HepG2 (cell line): ENCODE results near the gene TMEM114. TPM values are rescaled to one million over a fixed set of nuclear protein-coding genes. Genes with fewer than 3 reads are reported as not detected.

Experiments
- FOXA3 ChIP-seq: IDR thresholded peaks from 2 replicates; pipeline ENCODE4 v1.6.1; 2016; ENCODE audit warnings: missing genetic modification reagents, missing compliant biosample characterization
- GRHL1 ChIP-seq: sonication (generic); formaldehyde crosslinking; conservative IDR thresholded peaks from 2 replicates; pipeline ENCODE4 v1.8.0; 2022; ENCODE audit warnings: missing genetic modification reagents
- HIC2 ChIP-seq: sonication (generic); formaldehyde crosslinking; IDR thresholded peaks from 2 replicates; pipeline ENCODE4 v1.9.0; 2022; ENCODE audit warnings: low read depth, missing genetic modification reagents
- ISL2 ChIP-seq: sonication (generic); formaldehyde crosslinking; IDR thresholded peaks from 2 replicates; pipeline ENCODE4 v1.5.0; 2020; ENCODE audit warnings: missing genetic modification reagents
- KLF13 ChIP-seq: sonication (generic); formaldehyde crosslinking; IDR thresholded peaks from 2 replicates; pipeline ENCODE4 v1.4.0; 2020; ENCODE audit warnings: mild to moderate bottlenecking, missing genetic modification reagents
- KLF16 ChIP-seq, 2 experiments: sonication (generic) in 1 of 2; formaldehyde crosslinking in 1 of 2; IDR thresholded peaks; 2 replicates each; pipeline versions ENCODE4 v1.6.1 to v1.8.0; 2016 to 2023; ENCODE audit warnings: missing genetic modification reagents in 2 of 2, missing compliant biosample characterization in 1 of 2
- NFKB2 ChIP-seq: sonication (generic); formaldehyde crosslinking; IDR thresholded peaks from 2 replicates; pipeline ENCODE4 v1.4.0; 2020; ENCODE audit warnings: missing genetic modification reagents, borderline replicate concordance
- NRL ChIP-seq: sonication (generic); formaldehyde crosslinking; IDR thresholded peaks from 2 replicates; pipeline ENCODE4 v1.5.0; 2020; ENCODE audit warnings: missing genetic modification reagents, mild to moderate bottlenecking, moderate library complexity, borderline replicate concordance
- PPARG ChIP-seq: conservative IDR thresholded peaks from 2 replicates; pipeline ENCODE4 v1.6.1; 2016; ENCODE audit warnings: missing biosample characterization, missing genetic modification reagents
- RFXAP ChIP-seq: sonication (generic); formaldehyde crosslinking; IDR thresholded peaks from 2 replicates; pipeline ENCODE4 v1.4.0; 2020; ENCODE audit warnings: missing genetic modification reagents, borderline replicate concordance
- THAP9 ChIP-seq: sonication (generic); formaldehyde crosslinking; IDR thresholded peaks from 2 replicates; pipeline ENCODE4; 2020; ENCODE audit warnings: missing genetic modification reagents, mild to moderate bottlenecking, borderline replicate concordance
- YY1 ChIP-seq: IDR thresholded peaks from 2 replicates; pipeline ENCODE4 v1.6.1; 2011; ENCODE audit warnings: low read length, low read depth, moderate library complexity, mild to moderate bottlenecking; ENCODE audit not compliant: insufficient read depth, insufficient replicate concordance
- ZFP1 ChIP-seq: IDR thresholded peaks from 2 replicates; pipeline ENCODE4 v1.6.1; 2016
- ZNF235 ChIP-seq: sonication (generic); formaldehyde crosslinking; IDR thresholded peaks from 2 replicates; pipeline ENCODE4 v1.8.1; 2023; ENCODE audit warnings: mild to moderate bottlenecking, missing genetic modification reagents, borderline replicate concordance
- ZNF292 ChIP-seq: sonication (generic); formaldehyde crosslinking; IDR thresholded peaks from 2 replicates; pipeline ENCODE4 v1.8.1; 2022; ENCODE audit warnings: mild to moderate bottlenecking, low read depth, missing genetic modification reagents, borderline replicate concordance
- ZNF331 ChIP-seq: sonication (generic); formaldehyde crosslinking; IDR thresholded peaks from 2 replicates; pipeline ENCODE4 v1.4.0; 2020; ENCODE audit warnings: missing genetic modification reagents
- ZNF44 ChIP-seq: sonication (generic); formaldehyde crosslinking; IDR thresholded peaks from 2 replicates; pipeline ENCODE4 v1.5.1; 2020; ENCODE audit warnings: mild to moderate bottlenecking, missing genetic modification reagents
- ZNF616 ChIP-seq: sonication (generic); formaldehyde crosslinking; IDR thresholded peaks from 2 replicates; pipeline ENCODE4 v1.5.0; 2020; ENCODE audit warnings: low read depth, mild to moderate bottlenecking, missing genetic modification reagents
- ZNF883 ChIP-seq: sonication (generic); formaldehyde crosslinking; IDR thresholded peaks from 2 replicates; pipeline ENCODE4 v1.5.1; 2020; ENCODE audit warnings: mild to moderate bottlenecking, missing genetic modification reagents; ENCODE audit errors: not compliant biosample characterization
- ZSCAN12 ChIP-seq: sonication (generic); formaldehyde crosslinking; IDR thresholded peaks from 2 replicates; pipeline ENCODE4 v1.9.0; 2021; ENCODE audit warnings: mild to moderate bottlenecking, missing genetic modification reagents
- ZSCAN25 ChIP-seq: sonication (generic); formaldehyde crosslinking; IDR thresholded peaks from 2 replicates; pipeline ENCODE4 v1.8.0; 2022; ENCODE audit warnings: mild to moderate bottlenecking, missing genetic modification reagents
- ZSCAN9 ChIP-seq: IDR thresholded peaks from 2 replicates; pipeline ENCODE4 v1.6.1; 2016; ENCODE audit warnings: borderline replicate concordance
- polyA plus RNA-seq, 8 experiments: library from polyadenylated mRNA; depleted of rRNA in 3 of 8; stranded (reverse) in 7 of 8; unstranded in 1 of 8; fragments of >200 nt; fragmentation: Illumina TruSeq in 4 of 8; extraction: Trizol in 4 of 8; gene quantifications; 2 replicates each; pipeline versions ENCODE4 v1.2.1 to v1.2.3, GENCODE V29; 2011 to 2016; ENCODE audit warnings: low read depth in 4 of 8, missing spikeins in 1 of 8, mixed read lengths in 1 of 8; ENCODE audit not compliant: insufficient read depth in 1 of 8
- total RNA-seq, 5 experiments: library from RNA; depleted of rRNA; stranded (reverse); fragments of >200 nt; fragmentation: Illumina TruSeq; extraction: Trizol; gene quantifications; 2 replicates each; pipeline ENCODE4 v1.2.3, GENCODE V29; 2016; ENCODE audit warnings: low read depth in 1 of 5

The TMEM114 gene
- total and polyA plus RNA-seq, 2 of the 13 experiments (the other 11 are each of a cell fraction or from before 2014, with no cell fraction given): not detected

- TF ChIP-seq NFKB2 (peak; percentile 73; the same call in 1 of the 2 replicates), ZNF331 (CRISPR knock-in tag) (peak; percentile 86), RFXAP (peak; percentile 44; the same call in 1 of the 2 replicates), ZFP1 (CRISPR knock-in tag) (peak; percentile 75; the same call in 1 of the 2 replicates), ZSCAN25 (CRISPR knock-in tag) (peak; percentile 91), KLF16 (CRISPR knock-in tag; IDR thresholded peaks at IDR 0.05) (peak in 1 of 2 experiments; percentile 73; a peak in 1 of 4 replicates), ZNF616 (CRISPR knock-in tag) (no peak; the same call in 1 of the 2 replicates), PPARG (CRISPR knock-in tag) (peak; percentile 48; the same call in 1 of the 2 replicates), FOXA3 (CRISPR knock-in tag) (peak; percentile 78), KLF13 (CRISPR knock-in tag) (peak; percentile 7), HIC2 (CRISPR knock-in tag) (0 out of 2 replicates have a peak, but pooled peaks have one; percentile 7), NRL (CRISPR knock-in tag) (peak; percentile 75; the same call in 1 of the 2 replicates), THAP9 (CRISPR knock-in tag) (peak; percentile 48; the same call in 1 of the 2 replicates), ZNF883 (CRISPR knock-in tag) (peak; percentile 65), GRHL1 (CRISPR knock-in tag) (no peak), YY1 (peak; percentile 65), ZSCAN9 (peak; percentile 66; the same call in 1 of the 2 replicates), ISL2 (CRISPR knock-in tag) (0 out of 2 replicates have a peak, but pooled peaks have one; percentile 43), ZNF44 (CRISPR knock-in tag) (peak; percentile 77; the same call in 1 of the 2 replicates), ZNF235 (0 out of 2 replicates have a peak, but pooled peaks have one; percentile 13), ZNF292 (CRISPR knock-in tag) (peak; percentile 63; the same call in 1 of the 2 replicates), ZSCAN12 (CRISPR knock-in tag) (no peak)
Measured at GRCh38 chr16:8567355-8568230, 22.7 kb downstream of the TMEM114 start (continued).
